VCaP (cell line): Measurements from ENCODE around the gene GTF2H3.
A peak's percentile ranks its signal among the peaks of the same experiment; 100 is the strongest.

ENCODE experiments used
- H3K27ac ChIP-seq: fragments of 450-650 bp; 2 replicates; pipeline ENCODE4 v1.5.1; 2017
- CTCF ChIP-seq: fragments of 450-650 bp; conservative IDR thresholded peaks from 2 replicates; pipeline ENCODE4 v1.5.1; 2017; ENCODE audit warnings: mild to moderate bottlenecking, moderate library complexity

GTF2H3 gene

GRCh38 chr12:123670882-123671728 lies 37.5 kb downstream of the GTF2H3 start, which contains the start of gene TCTN2:
TCTN2 (plus strand) TSS chr12:123671113; CDS start chr12:123671241, 128 bp downstream.
- H3K27ac ChIP-seq, result peak within 1 kb of the TSS; percentile 55; the same call in 1 of the 2 replicates
- no peak for TF ChIP-seq CTCF

- H3K27ac ChIP-seq, result no peak overlapping the region; the same call in 1 of the 2 replicates
- no peak for TF ChIP-seq CTCF
These were observed 38.2 kb downstream of the GTF2H3 start for GRCh38 chr12:123671876-123672275.

GRCh38 chr12:123675436-123675835 lies 41.8 kb downstream of the GTF2H3 start:
- TF ChIP-seq CTCF, result no peak
- no peak overlapping the region for H3K27ac ChIP-seq

- no peak for TF ChIP-seq CTCF
- H3K27ac ChIP-seq, result no peak overlapping the region
These were observed 43.1 kb downstream of the GTF2H3 start for GRCh38 chr12:123676616-123677320.

GRCh38 chr12:123678981-123679380 lies 45.4 kb downstream of the GTF2H3 start:
- H3K27ac ChIP-seq, result no peak overlapping the region
- no peak for TF ChIP-seq CTCF

GRCh38 chr12:123681605-123682004 lies 48.0 kb downstream of the GTF2H3 start:
- no peak for TF ChIP-seq CTCF
- no peak overlapping the region for H3K27ac ChIP-seq

GRCh38 chr12:123683964-123684363 lies 50.3 kb downstream of the GTF2H3 start:
- no peak overlapping the region for H3K27ac ChIP-seq
- TF ChIP-seq CTCF, result no peak
